K562 (cell line): ENCODE measurements around the gene MYO1A. TPM values are rescaled to one million over a fixed set of nuclear protein-coding genes. Genes with fewer than 3 reads are reported as not detected.

Source experiments
- CREB1 ChIP-seq, 2 experiments: sonication (generic) in 1 of 2; formaldehyde crosslinking in 1 of 2; IDR thresholded peaks; 2 replicates each; pipeline versions ENCODE4 v1.6.1 to v1.8.0; 2012 to 2022; ENCODE audit warnings: inconsistent platforms in 1 of 2, mild to moderate bottlenecking in 1 of 2, missing genetic modification reagents in 1 of 2, moderate library complexity in 1 of 2
- MYNN ChIP-seq, 2 experiments: sonication (generic); formaldehyde crosslinking in 1 of 2; IDR thresholded peaks; 2 replicates each; pipeline versions ENCODE4 v1.5.0 to v1.6.1; 2016 to 2020; ENCODE audit warnings: antibody characterized with exemption in 1 of 2, missing genetic modification reagents in 1 of 2
- NFE2 ChIP-seq: IDR thresholded peaks from 2 replicates; pipeline ENCODE4 v1.6.1; 2014; ENCODE audit warnings: antibody characterized with exemption, low read depth
- PYGO2 ChIP-seq: fragments of 450-650 bp; IDR thresholded peaks from 2 replicates; pipeline ENCODE4 v1.6.1; 2016; ENCODE audit warnings: mild to moderate bottlenecking, missing genetic modification characterization, moderate library complexity, missing compliant biosample characterization
- SAFB2 ChIP-seq: fragments of 200-400 bp; formaldehyde crosslinking; IDR thresholded peaks from 2 replicates; pipeline ENCODE4 v1.6.1; 2018; ENCODE audit warnings: borderline replicate concordance, low read length, low read depth, moderate library complexity; ENCODE audit not compliant: severe bottlenecking
- SPI1 ChIP-seq: IDR thresholded peaks from 2 replicates; pipeline ENCODE4 v1.6.1; 2011; ENCODE audit warnings: low read depth, low read length, control low read depth, borderline replicate concordance
- polyA plus RNA-seq, 8 experiments: library from polyadenylated mRNA; depleted of rRNA in 4 of 8; stranded (reverse) in 5 of 8; unstranded in 3 of 8; fragments of >200 nt; fragmentation: Nextera tagmentation in 2 of 8; fragmentation: Illumina TruSeq in 1 of 8; extraction: Ambion mirVana in 2 of 8; extraction: Trizol in 1 of 8; gene quantifications; 2 replicates each; pipeline versions ENCODE4 v1.2.1 to v1.2.3, GENCODE V29; 2011 to 2014; ENCODE audit warnings: inconsistent platforms in 1 of 8, missing spikeins in 1 of 8
- total RNA-seq, 7 experiments: library from RNA; depleted of rRNA in 6 of 7; stranded (reverse); fragments of >200 nt in 6 of 7; fragmentation: Illumina TruSeq in 2 of 7; extraction: Trizol in 2 of 7; gene quantifications; 2 replicates each; pipeline versions ENCODE4 v1.2.1 to v1.2.3, GENCODE V29; 2011 to 2021; ENCODE audit warnings: low replicate concordance in 1 of 7
- TF ChIP-seq, protein P1 (sequence below), 2 experiments: fragments of 450-650 bp; formaldehyde crosslinking in 1 of 2; IDR thresholded peaks; 2 replicates each; pipeline versions ENCODE4 v1.4.0 to v1.6.1; 2014 to 2020; ENCODE audit warnings: mild to moderate bottlenecking in 2 of 2, borderline replicate concordance in 1 of 2, low read depth in 1 of 2
- TF ChIP-seq, protein P2 (sequence below): fragments of 450-650 bp; IDR thresholded peaks from 2 replicates; pipeline ENCODE4 v1.6.1; 2017; ENCODE audit warnings: antibody characterized with exemption, mild to moderate bottlenecking
- TF ChIP-seq, protein P3 (sequence below): sonication (generic); formaldehyde crosslinking; IDR thresholded peaks from 2 replicates; pipeline ENCODE4 v1.8.0; 2022; ENCODE audit warnings: mild to moderate bottlenecking, missing genetic modification reagents

The MYO1A gene
- total and polyA plus RNA-seq, 9 of the 15 experiments (the other 6 are each of a cell fraction or from before 2014, with no cell fraction given): 0.03 to 0.29 (median 0.14) TPM; not detected in 2

DNA sequence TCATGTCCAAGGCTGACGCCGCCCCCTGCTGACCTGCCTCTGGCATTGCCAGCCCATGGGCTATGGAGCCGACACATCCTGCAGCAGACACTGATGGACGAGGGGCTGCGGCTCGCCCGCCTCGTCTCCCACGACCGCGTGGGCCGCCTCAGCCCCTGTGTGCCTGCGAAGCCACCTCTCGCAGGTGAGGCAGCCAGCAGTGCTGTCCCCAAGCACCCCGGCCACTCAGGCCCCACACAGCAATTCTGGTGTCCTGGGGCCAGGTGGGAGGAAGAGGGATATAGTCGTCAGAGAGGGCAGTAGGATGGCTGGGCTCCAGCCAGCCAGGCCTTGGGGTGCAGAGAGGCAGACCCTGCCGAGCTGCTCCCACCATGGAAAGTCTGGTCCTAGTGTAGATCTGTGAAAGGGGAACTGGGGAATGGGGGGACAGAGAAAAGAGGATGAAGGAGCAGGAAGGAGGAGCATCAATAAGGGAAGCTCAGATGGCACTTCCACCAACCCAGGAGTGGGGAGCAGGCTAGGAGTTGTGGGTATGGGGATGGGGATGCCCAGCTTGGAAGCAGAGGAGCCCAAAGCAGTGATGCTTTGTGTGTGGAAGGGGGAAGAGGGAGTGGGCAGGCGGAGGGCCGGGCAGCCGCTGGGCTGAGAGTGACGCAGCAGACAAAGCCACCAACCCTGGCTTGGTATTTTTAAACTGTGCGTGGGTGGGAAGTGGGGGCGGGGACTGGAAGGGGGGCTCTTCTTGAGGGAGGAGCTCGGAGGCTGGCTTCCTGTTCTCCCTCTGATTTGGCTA is 43.7 kb upstream of the MYO1A start (continued):
- 0 out of 2 replicates have a peak, but pooled peaks have one; percentile 33 for TF ChIP-seq CREB1 (IDR thresholded peaks at IDR 0.05)
- TF ChIP-seq CREB1 (CRISPR knock-in tag; IDR thresholded peaks at IDR 0.05): no peak
- TF ChIP-seq SPI1: peak; percentile 46; the same call in 1 of the 2 replicates
- TF ChIP-seq, protein P1, sequence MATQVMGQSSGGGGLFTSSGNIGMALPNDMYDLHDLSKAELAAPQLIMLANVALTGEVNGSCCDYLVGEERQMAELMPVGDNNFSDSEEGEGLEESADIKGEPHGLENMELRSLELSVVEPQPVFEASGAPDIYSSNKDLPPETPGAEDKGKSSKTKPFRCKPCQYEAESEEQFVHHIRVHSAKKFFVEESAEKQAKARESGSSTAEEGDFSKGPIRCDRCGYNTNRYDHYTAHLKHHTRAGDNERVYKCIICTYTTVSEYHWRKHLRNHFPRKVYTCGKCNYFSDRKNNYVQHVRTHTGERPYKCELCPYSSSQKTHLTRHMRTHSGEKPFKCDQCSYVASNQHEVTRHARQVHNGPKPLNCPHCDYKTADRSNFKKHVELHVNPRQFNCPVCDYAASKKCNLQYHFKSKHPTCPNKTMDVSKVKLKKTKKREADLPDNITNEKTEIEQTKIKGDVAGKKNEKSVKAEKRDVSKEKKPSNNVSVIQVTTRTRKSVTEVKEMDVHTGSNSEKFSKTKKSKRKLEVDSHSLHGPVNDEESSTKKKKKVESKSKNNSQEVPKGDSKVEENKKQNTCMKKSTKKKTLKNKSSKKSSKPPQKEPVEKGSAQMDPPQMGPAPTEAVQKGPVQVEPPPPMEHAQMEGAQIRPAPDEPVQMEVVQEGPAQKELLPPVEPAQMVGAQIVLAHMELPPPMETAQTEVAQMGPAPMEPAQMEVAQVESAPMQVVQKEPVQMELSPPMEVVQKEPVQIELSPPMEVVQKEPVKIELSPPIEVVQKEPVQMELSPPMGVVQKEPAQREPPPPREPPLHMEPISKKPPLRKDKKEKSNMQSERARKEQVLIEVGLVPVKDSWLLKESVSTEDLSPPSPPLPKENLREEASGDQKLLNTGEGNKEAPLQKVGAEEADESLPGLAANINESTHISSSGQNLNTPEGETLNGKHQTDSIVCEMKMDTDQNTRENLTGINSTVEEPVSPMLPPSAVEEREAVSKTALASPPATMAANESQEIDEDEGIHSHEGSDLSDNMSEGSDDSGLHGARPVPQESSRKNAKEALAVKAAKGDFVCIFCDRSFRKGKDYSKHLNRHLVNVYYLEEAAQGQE (IDR thresholded peaks at IDR 0.05; ENCODE audit: borderline replicate concordance): peak; percentile 79
- TF ChIP-seq, protein P1 (CRISPR knock-in tag; IDR thresholded peaks at IDR 0.05; ENCODE audit: low read depth): 0 out of 2 replicates have a peak, but pooled peaks have one; percentile 23
- TF ChIP-seq NFE2: peak; percentile 81
- TF ChIP-seq MYNN (IDR thresholded peaks at IDR 0.05): peak; percentile 54; the same call in 1 of the 2 replicates
- TF ChIP-seq MYNN (CRISPR knock-in tag; IDR thresholded peaks at IDR 0.05): no peak
- TF ChIP-seq SAFB2: no peak
- TF ChIP-seq, protein P2, sequence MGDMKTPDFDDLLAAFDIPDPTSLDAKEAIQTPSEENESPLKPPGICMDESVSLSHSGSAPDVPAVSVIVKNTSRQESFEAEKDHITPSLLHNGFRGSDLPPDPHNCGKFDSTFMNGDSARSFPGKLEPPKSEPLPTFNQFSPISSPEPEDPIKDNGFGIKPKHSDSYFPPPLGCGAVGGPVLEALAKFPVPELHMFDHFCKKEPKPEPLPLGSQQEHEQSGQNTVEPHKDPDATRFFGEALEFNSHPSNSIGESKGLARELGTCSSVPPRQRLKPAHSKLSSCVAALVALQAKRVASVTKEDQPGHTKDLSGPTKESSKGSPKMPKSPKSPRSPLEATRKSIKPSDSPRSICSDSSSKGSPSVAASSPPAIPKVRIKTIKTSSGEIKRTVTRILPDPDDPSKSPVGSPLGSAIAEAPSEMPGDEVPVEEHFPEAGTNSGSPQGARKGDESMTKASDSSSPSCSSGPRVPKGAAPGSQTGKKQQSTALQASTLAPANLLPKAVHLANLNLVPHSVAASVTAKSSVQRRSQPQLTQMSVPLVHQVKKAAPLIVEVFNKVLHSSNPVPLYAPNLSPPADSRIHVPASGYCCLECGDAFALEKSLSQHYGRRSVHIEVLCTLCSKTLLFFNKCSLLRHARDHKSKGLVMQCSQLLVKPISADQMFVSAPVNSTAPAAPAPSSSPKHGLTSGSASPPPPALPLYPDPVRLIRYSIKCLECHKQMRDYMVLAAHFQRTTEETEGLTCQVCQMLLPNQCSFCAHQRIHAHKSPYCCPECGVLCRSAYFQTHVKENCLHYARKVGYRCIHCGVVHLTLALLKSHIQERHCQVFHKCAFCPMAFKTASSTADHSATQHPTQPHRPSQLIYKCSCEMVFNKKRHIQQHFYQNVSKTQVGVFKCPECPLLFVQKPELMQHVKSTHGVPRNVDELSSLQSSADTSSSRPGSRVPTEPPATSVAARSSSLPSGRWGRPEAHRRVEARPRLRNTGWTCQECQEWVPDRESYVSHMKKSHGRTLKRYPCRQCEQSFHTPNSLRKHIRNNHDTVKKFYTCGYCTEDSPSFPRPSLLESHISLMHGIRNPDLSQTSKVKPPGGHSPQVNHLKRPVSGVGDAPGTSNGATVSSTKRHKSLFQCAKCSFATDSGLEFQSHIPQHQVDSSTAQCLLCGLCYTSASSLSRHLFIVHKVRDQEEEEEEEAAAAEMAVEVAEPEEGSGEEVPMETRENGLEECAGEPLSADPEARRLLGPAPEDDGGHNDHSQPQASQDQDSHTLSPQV: 0 out of 2 replicates have a peak, but pooled peaks have one; percentile 23
- TF ChIP-seq, protein P3, sequence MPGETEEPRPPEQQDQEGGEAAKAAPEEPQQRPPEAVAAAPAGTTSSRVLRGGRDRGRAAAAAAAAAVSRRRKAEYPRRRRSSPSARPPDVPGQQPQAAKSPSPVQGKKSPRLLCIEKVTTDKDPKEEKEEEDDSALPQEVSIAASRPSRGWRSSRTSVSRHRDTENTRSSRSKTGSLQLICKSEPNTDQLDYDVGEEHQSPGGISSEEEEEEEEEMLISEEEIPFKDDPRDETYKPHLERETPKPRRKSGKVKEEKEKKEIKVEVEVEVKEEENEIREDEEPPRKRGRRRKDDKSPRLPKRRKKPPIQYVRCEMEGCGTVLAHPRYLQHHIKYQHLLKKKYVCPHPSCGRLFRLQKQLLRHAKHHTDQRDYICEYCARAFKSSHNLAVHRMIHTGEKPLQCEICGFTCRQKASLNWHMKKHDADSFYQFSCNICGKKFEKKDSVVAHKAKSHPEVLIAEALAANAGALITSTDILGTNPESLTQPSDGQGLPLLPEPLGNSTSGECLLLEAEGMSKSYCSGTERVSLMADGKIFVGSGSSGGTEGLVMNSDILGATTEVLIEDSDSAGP (CRISPR knock-in tag): no peak
- TF ChIP-seq PYGO2 (tag): no peak
